GM18907 (cell line): ENCODE measurements around the gene MCF2L.

Source experiments
- ATAC-seq: cut with Tn5 transposase; IDR thresholded peaks from one replicate; pipeline ENCODE4 v1.9.1; 2021; ENCODE audit warnings: mild to moderate bottlenecking, moderate library complexity; ENCODE audit not compliant: unreplicated experiment

Gene MCF2L

DNA sequence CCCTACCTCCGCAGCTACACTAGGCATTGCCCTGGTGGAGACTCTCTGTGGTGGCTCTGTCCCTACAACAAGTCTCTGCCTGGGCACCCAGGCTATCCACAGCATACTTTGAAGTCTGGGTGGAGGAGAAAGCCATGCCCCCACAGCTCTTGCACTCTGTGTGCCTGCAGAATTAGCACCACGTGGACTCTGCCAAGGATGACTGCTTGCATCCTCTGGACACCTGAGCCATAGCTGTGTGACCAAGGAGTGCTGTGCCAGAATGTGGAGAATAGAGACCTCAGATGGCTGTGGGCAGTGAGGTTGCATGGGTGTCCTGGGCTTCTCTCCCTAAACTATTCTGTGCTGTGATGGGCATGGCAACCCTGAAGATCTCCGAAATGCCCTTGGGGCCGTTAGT lies 21.2 kb upstream of the MCF2L start:
- no peak for ATAC-seq

DNA sequence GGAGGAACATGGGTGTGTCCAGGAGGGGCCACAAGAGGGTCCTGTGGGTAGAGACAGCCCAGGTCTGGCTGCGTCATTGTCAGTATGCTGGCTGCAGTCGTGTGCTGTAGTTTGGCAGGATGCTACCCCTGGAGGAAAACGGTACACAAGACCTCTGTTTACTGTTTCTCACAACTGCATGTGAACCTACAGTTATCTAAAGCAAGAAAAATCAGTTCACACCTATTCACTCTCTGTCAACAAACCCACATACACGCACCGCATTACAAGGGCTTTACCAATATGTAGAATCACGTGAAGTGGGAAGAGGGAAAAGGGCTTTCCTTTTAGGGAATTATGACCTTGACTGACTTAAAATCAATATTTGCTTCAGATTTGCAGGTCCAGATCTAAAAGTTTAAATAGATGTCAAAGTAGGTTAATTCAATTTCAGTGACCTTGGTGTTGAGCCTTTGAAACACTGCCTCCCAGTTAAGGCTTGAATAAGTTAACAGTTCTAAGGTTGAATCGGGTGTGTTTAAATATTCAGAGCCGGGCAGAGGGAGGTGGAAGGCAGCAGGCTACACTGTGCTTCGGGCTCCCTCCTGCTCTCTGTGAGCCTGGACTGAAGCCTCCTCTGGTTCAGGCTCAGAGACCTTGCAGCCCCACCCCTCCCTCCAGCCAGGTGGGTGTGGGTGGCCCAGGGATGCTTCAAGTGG lies 17.2 kb upstream of the MCF2L start:
- ATAC-seq, result no peak

DNA sequence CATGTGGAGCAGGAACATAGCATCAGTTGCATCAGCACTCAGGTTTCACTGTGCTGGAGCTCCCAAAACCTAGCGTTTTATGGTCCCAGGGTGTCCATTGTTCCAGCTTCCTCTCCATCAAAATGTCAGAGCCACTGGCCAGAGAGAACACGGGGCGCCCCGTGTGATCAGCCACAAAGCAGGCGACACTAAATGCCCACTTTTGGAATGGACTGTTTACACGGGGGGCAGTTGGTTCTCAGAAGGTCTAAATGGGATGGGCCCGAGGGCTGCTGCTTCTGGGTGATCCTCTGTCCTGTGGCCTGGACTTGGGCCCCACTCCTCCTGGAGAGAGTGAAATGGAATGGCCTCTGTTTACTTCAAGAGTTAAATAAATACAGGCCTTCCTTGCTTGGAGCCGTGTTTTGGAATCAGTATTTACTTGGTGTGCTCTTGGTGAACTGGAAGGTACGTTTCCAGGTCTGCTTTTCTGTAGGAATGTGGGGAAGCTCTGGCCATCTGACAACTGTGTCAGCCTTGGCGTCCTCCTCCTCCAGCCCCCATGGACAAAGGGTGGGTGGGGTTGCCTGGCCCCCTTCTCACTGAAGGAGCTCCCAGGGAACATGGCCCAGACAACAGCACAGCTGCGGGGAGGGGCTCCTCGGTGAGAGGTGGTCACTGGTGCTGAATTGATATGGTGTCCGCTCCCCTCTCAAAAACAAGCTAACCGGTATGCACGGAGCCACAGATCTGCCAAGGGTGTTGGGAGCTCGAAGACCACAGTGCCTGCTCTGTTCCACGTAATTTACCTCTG lies 16.1 kb upstream of the MCF2L start:
- ATAC-seq, result no peak

DNA sequence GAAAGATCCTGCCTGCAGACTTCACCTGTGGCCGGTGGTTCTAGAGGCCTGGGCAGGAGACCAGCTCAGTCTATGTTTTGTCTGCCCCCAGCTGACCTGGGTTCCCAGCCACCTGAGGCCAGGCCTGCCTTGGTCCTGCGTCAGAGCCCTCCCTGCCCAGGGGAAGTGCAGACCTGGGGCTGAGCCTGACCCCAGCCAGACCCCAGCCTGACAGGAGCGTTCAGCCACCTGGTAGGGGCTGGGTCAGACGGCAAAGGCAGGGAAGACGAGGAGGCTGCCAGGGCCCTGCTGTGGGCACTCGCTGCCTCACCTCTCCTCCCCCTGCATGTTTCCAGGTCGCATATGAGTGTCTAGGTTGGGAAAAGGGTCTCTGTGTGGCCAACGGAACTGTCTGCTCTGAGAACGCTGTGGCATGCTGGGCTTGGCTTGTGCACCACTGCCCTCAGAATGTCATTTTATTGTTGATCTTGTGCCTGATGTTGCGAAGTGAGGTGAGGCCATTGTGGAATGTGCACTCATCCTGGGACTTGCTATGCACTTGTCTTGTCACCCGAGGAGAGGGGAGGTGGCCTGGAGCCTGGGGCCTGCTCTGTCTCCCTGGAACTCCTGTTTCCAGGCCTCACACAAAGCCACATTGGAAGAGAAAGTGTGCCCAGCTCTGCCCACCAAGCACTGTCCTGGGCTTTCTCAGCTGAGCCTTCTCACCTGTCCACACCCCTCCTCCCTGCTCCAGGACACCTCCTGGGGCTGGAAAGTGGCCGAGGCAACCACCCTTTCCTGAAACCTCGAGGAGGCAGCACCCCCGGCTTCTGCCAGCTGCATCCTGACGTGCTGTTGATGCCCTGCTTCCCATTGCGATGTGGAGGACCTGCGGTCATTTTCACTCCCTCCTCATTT lies 15.2 kb upstream of the MCF2L start:
- no peak for ATAC-seq

DNA sequence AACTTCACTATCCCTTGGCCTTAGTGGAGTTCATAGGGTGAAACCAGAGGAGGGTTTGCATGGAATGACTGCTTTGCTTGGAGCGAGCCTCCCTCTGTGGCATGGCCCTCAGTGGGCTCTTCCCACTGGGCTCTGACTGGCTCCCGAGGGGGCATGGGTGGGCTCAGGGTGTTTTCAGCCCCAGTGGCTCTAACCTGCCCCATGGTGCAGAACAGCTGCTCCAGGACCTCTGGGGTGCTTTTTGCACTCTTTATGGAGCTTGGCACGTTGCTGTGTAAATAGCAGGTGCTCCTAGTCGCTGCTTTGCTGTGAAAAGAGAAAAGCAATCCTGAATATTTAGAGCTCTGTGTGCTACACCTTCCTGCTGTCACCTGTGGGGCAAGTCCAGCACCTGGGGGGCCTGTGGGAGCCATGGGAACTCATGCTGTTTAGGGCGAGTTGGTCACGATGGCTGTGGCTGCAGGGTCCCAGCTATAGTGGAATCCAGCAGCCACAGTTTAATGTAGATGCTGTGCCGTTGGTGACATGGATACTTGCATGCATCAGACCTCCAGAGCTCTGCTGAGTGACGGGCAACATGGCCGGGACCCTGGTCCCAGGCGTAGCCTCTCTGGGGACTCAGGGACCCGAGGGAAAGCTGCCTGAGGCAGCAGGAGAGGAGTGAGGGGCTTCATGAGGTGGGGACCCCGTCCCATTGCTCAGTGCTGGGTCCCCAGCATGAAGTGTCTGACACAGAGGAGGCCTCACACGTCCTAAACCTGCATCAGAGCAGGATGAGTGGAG lies 14.3 kb upstream of the MCF2L start:
- ATAC-seq, result no peak

DNA sequence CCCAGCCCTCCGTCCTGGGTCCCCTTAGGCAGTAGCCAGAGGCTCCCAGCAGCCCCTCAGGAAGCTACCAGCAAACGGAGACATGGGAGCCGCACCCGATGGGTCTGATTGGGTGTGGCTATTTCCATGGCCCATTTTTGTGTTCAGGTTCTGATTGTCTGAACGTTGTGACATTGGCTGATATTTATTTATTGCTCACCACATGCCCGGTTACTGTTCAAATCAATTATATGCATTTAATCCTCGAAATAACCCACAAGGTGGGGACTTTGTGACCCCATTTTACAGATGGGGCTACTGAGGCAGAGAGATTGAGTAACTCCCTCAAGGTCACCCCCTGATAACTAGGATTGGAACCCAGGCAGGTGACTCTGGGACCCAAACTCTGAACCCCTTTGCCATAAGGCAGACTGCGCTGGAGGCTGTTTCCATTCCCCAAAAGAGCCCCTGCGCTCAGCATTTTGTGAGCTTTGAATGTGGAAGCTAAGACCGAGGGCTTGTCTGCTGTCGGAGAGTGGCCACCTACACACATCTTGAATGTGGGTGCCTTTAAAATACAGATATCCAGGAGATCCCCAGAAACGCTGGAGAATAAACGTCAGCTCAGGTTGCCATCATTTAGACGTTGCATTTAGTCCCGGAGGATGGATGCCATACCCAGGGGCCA lies 13.6 kb upstream of the MCF2L start:
- ATAC-seq, result no peak

DNA sequence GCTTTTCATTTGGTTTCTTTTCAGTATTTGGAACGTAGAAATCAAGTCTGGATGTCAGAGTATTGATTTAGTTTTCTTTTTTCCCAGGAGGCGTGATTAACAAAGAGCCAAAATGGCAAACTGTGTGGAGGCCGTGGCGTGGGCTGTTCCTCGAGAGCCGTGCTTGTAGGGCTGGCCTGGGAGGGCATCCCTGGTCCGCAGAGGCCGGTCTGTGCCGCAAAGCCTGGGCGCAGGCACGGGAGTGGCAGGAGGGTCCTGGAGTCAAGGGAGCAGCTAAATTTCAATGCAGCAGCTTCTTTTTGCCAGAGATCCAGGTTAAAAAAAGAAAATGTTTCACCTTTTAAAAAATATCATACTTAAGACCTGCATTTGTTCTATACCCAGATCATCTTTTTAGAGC lies 13.1 kb upstream of the MCF2L start:
- no peak for ATAC-seq

DNA sequence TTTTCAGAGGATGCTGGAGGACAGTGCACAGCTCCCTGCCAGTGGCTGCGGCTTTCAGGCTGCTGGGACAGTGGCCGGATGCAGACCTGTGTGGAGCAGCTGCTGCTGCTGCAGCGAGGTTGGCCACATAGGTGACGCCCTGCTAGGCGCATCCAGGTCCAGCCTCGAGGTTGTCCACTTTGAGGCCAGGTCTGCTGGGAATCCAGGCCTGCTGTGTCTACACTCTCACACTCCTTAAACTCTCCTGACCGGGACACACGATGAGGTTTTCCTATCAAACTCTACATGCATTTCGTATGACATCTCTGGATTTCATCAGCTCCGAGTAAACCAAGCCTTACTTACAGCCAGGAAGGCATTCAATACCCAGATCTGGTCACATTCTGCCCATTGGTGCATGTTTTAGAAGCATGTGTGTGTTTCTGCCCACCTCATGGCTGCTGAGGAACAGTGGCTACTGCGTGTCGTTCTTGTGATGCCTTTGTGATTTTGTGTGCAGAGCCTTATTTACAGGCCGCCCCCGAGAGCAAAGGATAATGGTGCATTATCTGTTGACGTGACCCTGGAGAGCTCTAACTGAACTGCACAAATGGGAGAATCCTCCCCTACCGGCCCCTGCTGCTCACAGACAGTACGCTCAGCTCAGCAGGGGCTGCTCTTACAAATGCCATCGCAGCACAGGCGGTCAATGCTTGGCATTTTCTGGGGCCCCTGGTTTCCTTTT lies 12.3 kb upstream of the MCF2L start:
- ATAC-seq, result no peak

DNA sequence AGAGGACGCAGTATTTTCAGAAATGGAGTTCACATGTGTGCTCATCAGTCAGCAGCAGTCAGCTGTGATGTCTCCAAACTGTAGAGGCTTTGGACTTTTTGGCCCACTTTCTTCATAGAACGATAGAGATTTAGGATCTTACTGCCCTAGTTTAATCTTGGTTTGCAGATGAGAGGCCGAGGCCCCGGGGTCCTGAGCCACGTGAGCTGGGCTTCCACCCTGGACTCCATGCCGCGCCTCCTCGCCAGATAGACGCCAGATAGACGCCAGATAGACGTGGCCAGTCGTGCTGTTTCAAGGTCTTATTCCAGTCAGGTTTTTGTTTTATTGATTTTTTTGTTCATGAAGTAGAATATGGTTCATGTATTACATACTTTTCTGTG lies 11.7 kb upstream of the MCF2L start:
- ATAC-seq, result no peak

DNA sequence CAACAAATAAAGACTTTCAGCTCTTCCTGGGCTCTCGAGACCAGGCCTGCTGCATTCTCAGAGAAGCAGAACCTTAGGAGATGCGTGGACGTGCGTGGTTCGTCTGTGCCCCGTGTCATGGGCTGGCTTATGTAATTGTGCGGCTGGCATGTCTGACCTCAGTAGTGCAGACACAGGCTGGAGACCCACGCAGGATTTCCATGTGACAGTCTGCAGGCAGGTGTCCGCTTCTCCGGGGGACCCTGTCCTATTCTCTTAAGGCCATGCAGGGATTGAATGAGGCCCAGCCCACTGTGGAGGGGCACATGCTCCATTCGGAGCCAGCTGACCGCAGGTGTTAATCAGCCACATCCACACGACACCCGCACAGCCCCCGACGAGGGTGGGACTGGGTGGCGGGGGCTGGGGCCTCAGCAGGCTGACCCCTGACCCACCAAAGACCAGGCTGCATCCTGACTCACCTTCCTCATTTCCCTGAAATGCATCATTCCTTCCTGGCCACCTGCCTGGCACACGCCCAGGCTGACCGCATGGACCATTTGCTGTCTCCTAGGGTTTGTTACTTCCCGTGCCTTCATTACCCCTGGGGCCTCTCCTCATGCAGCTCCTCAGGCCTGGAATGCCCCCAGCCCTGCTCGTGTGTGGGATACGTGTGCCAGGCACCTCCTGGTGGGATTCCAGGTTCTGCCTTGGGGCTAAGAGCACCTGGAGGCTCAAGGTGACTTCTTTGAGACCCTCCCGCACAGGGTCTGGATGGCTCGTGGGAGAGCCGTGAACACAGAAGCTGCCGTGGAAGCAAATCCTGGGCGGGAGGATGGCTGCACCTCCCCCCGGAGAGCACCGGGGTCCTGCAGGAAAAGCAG lies 10.7 kb upstream of the MCF2L start:
- ATAC-seq, result no peak

DNA sequence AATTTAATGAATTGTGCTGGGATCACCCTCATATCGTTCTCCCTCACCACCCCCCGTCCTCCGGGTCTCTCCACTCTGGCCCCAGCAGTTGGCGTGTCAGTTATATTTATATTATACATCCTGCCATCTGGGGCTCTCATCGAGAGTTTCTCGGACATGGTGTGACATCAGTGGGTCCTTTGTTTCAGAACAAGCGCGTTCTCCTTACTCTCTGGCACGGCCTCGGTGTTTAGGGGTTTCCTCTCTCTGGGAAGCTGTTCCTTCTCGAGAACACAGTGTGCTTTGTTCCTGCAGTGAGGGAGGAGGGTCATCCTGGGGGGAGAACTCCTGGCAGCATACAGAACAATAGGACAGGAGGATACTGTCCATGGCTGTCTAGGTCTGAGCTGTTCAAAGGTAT lies 9.8 kb upstream of the MCF2L start:
- no peak for ATAC-seq

DNA sequence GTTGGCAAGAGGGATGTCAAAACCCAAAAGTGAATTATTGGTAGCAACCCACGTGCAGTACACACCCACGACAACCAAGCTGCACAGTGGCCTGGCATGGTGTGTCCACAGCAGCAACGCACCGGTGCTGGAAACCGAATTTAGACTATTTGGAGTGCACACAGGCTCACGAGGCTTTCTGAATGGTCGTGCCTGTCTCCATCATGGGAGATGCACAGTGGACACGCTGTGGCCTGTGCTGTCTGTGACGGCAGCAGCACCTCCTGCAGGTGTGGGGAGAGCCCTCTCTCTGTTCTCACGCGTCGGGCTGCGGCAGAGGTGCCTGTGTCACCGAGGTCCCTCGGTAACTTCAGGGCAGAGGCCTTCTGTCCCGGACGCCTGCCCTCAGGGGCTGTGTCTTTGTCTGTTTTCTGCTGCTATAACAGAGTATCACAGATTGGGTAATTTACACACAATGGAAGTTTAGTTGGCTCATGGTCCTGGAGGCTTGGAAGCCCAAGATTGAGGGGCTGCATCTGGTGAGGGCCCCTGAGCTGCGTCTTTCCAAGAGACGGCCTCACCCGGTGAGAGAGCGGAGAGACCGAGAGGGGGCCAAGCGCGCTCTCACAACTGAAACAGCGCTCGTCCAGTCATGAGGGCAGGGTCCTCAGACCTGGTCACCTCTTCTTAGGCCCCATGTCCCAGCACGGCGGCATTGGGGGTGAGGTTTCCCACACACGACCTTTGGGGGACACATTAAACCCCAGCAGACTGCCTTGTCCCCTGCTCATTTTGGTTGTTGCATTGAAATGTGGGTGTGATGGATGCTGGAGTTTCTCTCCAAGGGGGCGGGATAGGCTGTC lies 9.1 kb upstream of the MCF2L start:
- ATAC-seq, result no peak

DNA sequence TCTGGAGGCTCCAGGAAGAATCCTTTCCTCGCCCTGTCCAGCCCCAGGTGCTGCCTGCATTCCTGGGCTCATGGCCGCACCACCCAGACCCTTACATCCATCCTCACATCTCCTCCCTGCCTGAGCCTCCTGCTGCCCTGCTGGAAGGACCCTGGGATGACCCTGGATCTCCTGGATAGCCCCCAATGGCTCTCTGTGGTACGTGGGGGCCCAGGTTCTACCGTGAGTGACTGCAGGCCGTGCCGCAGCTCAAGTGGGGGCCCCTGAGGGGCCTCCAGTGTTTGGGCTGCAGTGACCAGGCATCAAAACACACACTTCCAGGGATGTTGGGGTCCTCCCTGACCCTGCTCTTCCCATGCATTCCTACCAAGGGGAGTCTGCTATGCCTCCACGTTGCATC lies 8.3 kb upstream of the MCF2L start:
- ATAC-seq, result no peak

DNA sequence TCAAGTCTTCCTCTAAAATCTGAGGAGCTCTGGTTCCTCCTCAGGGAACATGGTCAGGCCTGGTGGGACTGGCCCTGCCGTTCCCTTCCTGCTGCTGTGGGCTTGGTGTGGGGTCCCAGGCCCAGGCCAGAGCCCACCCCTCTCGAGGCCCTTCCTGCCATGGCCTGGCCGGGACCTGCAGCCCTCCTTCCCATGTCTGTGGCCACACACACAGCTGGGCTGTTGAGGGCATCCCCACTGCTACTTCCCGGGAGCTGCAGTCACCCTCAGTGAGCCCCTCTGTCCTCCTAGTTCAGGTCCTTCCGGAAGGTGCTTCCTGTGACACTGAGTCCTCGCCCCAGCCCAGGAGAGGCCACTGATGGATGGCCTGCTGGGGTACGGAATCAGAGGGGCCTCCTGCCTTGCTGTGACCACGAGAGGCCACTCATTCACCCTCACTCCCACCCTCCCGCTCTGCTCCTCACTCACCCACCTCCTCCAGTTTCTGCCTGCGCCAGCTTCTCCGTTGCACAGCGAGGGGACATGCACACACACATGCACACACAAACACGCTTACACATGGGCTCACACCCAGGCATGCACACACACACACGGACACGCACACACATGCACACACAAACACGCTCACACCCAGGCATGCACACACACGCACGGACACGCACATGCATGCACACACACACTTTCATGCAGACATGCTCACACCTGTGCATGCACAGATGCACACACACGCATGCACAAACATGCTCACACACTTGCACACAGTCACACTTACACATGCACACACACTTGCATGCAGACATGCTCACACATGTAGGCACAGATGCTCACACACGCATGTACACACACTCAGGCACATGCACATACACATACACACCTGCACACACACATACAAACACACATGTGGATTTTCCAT lies 7.3 kb upstream of the MCF2L start:
- no peak for ATAC-seq

DNA sequence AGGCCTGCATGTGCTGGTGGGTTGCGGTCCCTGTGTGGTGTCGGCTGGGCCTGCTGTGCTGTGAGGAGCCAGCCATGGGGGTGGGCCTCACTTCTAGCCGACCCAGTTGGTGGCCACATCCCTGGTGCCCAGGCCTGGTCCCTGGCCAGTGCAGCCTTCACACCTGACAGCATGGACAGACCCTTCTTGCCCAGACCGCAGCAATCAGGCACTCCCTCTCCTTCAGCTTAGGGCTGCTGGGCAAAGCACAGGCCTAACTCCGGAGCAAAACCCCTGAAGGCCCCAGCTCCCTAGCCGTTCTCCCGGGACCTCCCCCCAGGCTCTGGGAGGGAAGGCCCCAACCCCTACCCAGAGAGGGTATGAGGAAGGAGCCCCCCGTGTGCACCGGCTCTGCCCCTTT lies 6.6 kb upstream of the MCF2L start:
- no peak for ATAC-seq

DNA sequence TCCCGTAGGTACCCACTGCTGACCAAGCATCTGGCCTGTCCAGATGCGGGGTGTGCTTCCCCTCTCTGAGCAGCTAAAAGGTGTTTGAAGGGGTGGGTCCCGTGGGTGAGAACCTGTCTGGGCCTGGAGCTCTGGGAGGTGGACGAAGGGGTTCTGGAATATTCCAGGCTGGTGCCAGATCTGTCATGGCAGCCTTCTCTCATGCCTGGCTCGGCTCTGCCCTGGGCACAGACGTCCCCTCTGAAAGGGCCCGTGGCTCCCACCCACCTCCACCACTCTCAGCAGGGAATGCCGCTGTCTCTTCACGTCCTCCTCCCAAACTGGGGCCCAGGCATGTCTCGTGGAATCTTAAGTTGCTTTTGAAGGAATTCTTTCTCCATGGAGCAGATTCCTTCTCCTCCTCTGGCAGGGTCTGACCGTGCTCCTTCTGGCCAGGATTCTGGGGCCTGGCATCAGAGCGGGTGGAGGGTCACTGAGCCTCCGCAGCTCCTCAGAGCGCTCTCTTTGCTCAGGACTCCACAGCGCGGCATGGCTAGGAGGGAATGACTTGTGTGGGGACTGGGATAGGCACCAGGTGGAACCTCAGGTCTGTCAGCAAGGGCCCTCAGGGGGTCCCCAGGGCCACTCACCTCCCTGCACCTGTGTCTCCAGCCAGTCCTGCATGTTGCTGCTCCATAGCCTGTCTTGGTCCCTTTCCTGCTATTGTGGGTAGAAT lies 5.9 kb upstream of the MCF2L start:
- no peak for ATAC-seq
